Hematopoietic multipotent progenitor cell treated with erythropoietin and hydrocortisone succinate and interleukin-3 and kit ligand, for 17 days (in vitro differentiated cells): ENCODE data around the gene ETFB.
"Not testable (repeated sequence)": the region's sequence is repeated elsewhere in the genome, so short reads cannot be mapped to it uniquely, and the experiment has no call there.

Experiments used
- DNase-seq: peaks from one replicate; pipeline ENCODE4 v3.0.0-alpha.2; 2015; ENCODE audit warnings: low spot score

Gene ETFB

DNA sequence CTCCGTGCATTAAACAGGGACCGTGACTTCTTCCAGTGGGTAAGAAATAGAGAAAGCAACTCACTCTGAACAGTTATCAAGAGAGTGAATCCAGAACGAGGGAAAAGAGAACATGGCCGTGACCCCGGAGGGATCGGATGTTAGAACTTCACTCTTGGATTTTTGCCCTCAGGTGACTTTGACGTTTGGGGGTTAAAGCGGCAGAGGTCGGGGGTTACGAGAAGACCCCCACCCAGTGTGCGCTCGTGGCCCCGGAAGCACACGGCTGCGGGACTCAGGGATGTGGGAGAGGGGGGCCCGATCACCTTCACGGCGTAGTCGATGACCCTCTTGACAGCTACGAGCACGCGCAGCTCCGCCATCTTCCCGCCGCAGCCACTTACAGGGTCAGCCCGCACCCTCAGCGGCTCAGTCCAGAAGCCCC, at the start of gene ETFB:
Gene ETFB, minus strand, starts transcription at position 424 of the 424 bp plus-strand sequence. Its CDS starts 62 bp downstream, at position 362.
- DNase-seq: no peak

DNA sequence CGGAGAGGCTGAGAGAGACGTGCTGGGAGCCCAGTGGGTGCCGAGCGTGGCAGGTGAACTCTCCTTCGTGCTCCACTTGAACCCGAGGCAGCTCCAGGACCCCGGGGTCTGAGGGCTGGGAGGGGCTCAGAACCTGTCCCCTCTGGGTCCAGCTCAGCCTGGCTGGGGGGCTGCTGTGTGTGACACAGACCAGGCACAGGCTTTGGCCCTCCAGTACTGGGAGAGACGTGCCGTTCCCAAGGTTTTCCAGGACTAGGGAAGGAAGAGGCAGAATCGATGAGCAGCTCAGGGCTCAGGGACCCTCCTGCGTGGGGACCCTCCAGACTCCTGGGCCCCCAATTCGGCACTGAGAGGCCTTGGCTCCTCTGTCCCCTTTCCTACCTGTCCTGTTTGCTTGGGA, 49.0 kb upstream of the ETFB start:
- DNase-seq: no peak

DNA sequence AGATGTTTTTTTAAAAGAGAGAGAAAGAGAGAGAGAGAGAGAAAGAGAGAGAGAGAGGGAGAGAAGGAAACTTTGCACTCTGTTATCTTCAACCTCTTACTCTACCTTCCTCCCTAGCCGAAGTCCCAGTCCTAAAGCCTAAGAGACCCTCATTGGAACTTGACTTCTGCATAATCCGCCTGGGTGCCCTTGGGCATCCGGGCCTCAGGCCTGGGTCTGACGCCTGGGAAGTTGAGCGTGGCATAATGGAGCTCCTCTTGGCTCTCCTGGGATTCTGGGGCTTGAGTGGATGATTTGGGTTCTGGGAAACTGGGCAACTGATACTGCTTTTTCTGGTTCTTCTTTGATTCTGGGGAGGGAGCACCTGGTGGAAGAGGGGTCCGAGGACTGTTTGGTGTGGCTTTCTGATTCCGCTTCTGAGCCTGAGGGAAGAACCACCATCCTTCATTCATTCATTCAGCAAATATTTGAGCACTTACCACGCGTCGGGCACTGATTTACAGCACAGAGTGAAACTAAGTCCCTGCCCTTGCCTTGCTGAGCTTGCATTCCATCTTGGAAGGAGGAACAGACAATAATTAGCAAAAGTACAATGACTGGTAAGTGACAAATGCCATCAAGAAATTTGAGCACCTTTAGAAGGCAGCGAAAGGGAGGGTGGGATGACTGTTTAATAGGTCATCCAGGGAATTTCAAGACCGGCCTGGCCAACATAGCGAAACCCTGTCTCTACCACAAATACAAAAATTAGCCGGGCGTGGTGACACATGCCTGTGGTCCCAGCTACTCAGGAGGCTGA, 45.0 kb upstream of the ETFB start:
- DNase-seq: no peak

DNA sequence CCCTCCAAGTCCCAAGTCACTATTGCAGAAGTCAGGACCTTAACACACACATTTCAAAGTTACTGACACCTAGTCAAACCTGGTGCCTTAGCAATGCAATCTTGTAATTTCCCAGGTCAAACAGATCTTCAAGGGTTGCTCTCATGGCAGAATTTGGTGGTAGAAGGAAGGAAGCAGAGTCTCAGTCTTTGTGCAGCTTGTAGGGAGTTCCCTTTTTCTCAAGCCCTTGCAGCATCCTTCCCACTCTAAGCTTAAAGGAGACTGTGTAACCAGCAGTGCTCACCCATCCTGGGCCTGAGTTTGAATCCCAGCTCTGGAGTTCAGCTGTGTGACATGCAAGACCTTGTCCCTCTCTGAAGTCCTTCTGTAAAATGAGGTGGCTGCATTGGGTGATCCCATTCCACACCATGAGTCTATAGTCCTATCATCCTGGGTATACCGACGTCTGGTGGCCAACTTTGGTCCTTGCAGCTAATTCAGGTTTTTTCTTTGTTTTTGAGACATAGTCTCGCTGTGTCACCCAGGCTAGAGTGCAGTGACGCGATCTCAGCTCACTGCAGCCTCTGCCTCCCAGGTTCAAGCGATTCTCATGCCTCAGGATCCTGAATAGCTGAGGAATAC, 41.4 kb upstream of the ETFB start:
- peak; percentile 42 for DNase-seq

DNA sequence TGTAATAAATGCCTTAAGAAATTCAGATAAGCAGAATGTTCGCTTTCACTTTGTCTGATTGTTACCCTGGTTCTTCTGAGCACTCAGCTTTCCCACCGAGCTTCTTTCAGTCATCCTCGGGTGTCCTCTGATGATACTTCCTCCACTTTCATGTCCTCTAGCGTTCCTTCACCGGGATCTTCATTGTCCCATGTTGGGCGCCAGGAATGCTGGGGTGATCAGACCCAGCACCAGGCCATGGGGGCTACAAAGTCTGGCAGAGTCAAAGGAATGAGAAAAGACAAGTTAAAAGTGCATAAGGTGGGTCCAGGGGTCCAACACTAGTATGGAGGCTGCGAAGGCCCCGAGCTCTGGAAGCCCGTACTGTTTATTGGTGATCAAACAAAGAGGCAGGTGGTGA, 35.9 kb upstream of the ETFB start:
- no peak for DNase-seq

DNA sequence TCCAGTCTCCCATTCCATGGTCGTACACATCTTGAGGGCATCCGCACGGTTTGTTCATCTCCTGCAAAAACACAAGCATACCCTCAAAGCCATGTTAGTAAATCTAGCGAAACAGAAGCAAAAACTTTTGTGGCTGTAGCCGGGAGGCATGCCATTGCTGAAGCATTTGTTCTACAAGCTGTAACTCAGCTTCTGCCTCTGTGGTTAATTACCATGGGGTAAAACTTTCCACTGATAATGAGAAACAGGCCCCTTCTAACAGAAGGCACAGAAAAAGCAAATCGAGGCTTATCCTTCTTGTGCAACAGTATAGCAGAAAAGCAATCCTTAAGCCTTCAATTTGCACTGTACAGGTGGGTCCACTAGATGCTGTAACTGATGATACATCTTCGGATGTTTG, 33.7 kb upstream of the ETFB start:
- DNase-seq: not testable (repeated sequence)

DNA sequence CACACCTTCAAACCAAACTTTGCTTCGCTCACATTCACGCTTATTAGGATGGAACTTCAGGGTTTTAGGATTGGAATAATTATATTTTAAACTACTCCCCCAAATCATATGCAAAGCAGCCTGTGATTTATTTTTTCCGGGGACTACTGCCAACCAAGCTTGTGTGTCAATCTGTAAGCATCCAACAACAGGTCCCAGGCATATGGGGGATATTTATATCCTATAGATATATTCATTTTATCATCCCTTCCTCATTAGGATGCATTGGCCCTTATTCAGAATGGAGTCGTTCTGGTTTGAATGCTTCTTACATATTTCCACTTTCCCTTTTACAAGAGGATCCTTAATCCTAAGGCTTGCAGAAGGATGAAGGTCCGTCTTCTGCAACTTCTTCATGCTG, 33.0 kb upstream of the ETFB start:
- no peak for DNase-seq

DNA sequence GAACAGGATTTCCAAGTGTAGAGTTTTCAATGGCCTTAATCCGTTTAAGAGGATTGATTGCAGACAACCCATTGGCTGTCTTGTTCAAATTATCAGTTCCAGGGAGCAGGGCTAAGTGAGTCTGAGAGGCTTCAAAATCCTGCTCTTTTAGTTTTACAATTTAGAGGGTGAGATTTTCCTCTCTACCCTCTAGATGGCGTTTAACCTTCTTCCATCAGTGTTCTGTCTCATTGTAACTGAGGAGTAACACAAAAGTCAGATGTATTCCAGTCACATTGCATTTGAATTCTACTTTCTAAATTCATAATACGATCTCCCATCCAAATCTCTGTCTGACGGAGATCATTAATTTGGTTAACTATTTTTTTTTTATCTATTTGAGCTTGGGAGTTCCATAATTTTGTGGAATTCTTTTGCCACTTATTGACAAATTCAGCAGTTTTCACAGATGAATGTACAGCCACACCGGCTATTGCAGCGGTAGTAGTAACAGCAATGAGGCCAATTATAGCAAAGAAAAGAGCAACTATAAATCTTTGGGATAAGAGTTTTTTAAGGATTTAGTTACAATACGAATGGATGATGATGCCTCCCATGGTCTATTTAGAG, 32.0 kb upstream of the ETFB start:
- DNase-seq: peak; percentile 35

DNA sequence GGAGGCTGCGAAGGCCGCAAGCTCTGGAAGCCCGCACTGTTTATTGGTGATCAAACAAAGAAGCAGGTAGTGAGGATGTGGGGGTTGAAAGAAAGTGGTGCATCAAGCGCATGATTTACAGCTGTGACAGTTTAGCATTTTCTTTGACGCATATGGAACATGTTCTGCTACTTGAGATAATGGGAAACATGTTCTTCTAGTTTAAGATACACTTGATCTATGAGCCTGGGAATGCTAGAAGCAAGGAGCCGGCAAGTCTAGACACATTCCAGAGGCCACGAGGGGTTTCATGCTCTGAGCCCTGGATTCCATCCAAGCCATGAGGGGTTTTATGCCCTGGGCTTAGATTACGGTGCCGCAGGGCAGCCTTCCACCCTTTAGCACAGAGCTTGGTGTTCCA, 31.3 kb upstream of the ETFB start:
- DNase-seq: not testable (repeated sequence)

DNA sequence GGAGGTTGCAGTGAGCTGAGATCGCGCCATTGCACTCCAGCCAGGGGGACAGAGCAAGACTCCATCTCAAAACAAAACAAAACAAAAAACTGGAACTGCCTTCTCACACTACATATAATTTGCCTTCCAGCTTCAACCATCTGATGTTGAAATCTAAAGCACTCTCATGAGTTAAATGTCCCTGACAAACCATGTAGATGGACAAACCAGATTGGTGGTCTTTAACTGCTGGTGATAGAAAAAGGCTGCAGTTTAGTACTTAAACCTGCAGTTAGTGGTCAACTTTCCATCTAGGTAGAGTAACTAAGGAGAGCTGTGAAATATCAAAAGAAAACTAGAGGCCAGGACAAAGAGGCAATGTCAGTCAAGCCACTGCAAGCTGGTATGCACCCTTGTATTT, 30.0 kb upstream of the ETFB start:
- no peak for DNase-seq

DNA sequence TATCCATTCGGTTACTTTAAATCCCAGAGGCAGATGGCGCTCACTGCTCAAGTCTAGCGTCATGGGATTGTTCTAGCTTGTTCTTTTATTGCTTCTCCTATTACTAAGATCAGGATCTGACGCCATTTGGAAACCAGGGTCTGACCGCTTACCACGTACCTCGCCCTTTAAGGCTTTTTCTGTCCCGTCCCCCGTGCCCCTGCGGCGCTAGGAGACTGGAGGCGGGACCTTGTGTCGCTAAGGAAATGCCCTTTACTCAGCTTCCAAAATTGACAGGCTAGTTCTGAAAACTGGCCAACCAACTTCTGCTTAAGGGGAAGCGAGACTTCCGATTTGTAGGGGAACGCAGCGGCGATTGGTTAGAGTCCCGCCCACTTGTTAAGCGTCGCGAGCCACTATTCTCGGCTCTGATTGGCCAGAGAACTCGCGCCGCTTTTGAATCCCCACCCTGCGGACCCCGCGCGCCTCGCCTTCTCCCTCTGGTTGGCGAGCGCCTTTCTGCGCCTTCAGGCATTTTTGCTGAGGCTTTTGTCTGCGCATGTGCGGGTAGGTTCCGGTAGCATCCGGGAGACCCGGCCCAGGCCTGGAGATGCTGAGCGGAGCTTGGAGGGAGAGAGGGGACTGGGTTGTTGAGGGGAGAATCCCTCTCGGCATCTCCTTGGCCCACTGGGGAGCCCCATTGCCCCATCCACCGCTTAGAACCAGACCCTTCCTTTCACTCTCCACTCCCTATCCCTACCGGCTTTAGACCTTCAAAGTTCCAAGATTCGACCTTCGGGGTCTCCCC, 28.1 kb upstream of the ETFB start:
- DNase-seq: peak; percentile 95

DNA sequence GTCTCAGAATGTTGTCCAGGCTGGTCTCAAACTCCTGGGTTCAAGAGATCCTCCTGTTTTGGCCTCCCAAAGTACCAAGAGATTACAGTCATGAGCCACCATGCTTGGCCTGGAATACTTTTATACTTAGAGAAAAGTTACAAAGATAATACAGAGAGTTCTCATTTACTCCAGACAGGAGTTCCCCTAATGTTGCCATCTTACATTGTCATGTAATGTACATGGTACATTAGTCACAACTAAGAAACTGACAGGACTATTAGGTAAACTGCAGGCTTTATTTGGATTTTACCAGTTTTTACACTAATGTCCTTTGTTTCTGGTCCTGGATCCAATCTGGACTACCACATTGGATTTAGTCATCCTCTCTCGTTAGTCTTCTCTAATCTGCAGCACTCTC, 26.5 kb upstream of the ETFB start:
- DNase-seq: no peak

DNA sequence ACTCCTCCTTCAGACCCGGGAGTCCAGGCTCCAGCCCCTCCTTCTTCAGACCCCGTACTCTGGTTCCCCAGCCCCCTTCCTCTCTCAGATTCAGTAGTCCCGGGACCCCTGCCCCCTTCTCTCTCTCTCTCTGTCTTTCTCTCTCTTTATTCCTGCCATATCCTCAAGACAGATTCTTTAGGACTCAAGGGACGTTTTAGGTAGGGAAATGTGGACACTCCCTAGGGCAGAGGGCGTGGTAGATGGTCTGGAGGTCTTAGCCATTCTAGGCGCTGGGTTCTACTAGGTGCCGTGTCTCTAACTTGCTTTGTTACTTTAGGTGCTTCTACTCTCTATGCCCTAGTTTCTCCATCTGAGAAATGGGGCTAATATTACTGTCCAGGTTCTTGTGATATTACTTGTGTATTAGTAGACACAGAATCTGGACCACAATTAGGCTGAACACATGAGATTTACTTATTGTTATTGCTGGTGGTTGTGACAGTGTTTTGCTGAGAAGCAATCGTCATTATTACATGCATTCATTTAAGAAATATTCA, 25.0 kb upstream of the ETFB start:
- DNase-seq: no peak

DNA sequence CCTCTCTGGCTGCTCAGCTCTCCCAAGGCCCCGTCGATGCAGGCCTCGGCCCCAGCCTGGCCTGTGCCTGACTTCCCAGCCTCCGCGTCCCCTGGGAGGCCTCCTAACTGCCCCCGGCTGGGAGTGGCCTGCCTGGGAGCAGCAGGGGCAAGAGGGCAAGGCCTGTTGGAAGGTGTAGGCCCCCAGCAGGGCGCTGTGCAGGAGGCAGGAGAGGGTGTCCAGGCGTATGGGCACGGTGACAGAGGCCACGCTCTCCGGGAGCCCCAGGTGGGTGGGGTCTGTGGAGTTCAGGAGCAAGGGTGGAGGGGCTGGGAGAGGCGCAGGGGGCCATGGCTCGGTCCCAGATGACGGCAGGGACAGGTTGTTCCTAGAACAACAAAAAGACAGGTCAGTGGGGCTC, 23.0 kb upstream of the ETFB start:
- DNase-seq: no peak

DNA sequence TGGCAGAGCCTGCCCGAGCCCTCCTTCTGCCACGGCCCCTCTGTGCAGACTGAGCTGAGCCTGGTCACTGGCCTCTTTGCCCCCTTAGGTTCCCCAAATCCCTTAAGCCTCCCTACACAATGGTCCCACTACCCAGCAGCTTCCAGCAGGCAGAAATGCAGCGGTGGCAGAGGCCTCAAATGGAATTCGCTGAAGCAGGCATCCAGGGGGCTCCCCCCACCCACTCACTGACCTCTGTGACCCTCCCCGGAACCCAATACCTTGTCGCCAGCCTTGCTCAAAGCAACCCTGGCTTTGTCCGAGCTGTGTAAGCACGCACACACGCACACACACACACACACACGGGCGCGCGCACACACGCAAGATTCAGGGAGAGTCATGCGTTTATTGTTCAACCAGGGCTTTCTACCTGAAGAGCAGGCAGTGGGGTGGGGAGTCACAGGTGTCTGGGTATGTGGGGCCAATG, 21.8 kb upstream of the ETFB start, which contains the start of gene LIM2:
Gene LIM2, minus strand, starts transcription at position 51 of the 466 bp plus-strand sequence. CDS start 531 bp downstream, outside the sequence.
- DNase-seq: no peak

DNA sequence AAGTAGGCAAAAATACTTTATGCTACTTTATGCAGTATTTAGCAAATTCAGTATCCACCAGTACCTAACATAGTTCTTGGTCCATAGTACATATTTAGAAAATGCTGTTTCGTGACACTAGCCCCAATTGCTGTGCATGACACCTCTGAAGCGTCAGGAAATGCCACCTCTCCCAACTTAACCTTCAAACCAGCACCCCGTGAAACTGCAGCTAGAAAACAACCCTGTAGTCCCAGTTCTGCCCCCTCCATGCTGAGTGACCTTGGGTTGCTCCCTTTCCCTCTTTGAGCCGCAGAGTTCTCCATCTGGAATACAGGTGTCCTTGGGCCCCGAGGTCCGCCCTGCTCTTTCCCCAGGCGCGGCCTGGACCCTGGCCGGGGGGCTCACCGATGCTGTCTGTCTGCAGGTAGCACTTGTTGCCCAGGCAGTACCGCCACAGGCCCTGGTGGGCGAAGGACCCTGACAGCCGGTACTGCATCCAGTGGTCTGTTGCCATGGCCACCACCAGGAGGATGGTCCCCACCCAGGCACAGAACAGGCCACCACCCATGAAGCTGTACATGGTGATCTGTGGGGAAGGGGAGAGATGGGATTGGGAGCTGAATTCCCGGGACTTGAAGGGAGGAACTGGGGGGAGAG, 20.8 kb upstream of the ETFB start:
- no peak for DNase-seq

DNA sequence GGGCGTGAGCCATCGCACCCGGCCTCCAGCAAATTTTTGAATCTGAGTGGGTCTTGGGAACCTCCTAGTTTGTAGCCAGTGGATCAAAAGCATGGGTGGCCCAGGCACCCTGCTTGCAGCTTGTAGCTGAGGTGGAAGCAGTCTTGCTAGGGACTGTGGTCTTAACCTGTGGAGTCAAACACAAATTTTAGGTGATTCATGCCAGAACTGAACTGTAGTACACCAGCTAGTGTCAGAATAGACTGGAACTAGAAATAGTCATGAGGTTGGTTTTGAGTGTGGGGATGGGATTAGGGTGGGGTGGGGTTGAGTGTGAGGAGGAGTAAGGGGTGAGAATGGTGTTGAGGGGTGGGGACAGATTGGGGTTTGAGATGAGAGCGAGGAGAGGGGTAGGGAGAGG, 15.8 kb upstream of the ETFB start:
- DNase-seq: no peak

DNA sequence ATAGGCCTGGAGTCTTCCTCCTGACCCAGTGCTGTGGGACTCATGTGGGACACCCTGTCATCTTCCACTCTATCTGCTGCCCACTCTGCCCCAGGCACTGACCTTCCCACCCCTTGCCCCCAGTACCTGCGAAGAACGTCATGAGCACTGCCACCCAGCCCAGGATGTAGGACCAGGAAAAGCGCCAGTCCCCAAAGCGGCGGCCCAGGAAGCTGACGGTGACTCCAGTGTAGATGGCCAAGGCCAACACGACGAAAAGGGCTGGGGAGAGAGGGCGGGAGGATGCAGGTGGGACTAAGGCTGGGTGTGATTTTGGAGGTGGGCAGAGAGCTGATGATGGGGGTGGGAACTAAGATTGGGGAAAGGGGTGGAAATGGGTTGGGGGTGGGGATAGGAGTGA, 14.2 kb upstream of the ETFB start:
- no peak for DNase-seq

DNA sequence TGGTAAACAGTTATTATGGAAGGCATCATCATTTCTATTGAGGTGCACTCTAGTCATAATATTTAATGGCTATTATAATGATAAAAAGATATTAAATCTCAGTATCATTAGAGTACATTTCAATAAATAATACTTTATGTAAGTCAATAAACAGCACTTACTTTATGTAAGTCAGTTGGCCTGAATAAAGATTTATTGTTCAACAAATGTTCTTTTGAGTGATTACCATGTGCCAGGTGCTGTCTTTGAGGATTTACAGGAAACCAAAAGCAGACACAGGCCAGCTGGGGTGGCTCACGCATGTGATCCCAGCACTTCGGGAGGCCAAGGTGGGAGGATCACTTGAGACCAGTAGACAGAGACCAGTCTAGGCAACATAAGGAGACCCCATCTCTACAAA, 11.2 kb upstream of the ETFB start:
- DNase-seq: no peak

DNA sequence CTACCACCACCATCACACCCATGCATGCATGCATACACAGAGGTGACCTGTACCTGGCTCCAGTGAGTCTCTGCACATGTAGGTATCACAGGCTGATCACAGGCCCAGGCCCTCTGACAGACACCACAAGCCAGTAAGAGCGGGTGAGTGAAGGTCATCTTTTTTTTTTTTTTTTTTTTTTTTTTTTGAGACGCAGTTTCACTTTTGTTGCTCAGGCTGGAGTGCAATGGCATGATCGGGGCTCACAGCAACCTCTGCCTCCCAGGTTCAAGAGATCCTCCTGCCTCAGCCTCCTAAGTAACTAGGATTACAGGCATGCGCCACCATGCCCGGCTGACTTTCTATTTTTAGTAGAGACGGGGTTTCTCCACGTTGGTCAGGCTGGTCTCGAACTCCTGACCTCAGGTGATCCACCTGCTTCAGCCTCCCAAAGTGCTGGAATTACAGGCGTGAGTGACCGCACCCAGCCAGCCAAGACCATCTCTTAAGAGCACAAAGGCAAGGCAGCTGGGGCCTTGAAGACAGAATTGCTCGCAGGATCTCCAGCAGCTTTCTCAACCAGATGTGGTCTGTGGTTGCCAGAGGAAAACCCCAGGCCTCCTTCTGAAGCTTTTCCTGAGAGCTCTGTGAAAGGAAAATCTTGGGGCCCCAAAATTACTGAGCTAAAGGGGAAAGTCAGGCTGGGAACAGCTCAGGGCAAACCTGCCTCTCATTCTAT, 9.5 kb upstream of the ETFB start:
- no peak for DNase-seq
